ENCODE data around the gene ASZ1.

ASZ1 gene

DNA sequence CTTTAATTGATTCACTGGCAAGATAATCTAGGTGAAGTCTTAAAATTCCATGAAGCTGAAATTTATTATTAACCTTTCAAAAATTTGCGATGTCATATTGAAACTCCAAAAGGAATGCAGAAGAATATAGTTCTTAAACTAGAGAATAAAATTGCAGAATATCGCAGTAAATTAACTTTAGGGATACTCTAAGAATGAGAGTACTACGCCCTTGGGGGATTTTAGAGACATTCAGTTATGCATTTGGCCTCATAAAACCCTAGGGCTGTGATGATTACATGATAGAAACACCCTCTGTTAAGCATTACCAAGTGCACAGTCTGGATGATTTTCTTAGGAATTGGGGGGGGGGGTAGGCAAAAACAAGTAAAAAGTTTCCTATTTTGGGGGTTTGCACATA is 108.1 kb downstream of the ASZ1 start:
- Mint-ChIP-seq H3K27ac (no peak overlapping the region), H3K36me3 (ENCODE audit: low read depth) (no peaks in the 10 kb centered on the region), H3K4me1 (peaks cover 17% of the 10 kb centered on the region)

GRCh38 chr7:117313582-117313981 is 113.7 kb downstream of the ASZ1 start:
- H3K4me1 Mint-ChIP-seq: no peaks in the 10 kb centered on the region
- H3K4me3 Mint-ChIP-seq: no peak overlapping the region
- no peaks in the 10 kb centered on the region for H3K36me3 Mint-ChIP-seq (ENCODE audit: low read depth)
- no peak for TF ChIP-seq CTCF (IDR thresholded peaks at IDR 0.05)
- DNase-seq: no peak
- H3K27me3 Mint-ChIP-seq (ENCODE audit: low read depth, poor library complexity): peaks cover 8% of the 10 kb centered on the region
- no peak overlapping the region for H3K27ac Mint-ChIP-seq
- H3K9me3 Mint-ChIP-seq: no peaks in the 10 kb centered on the region

More for the DNA sequence above, 108.1 kb downstream of the ASZ1 start:
- DNase-seq: no peak
- TF ChIP-seq CTCF (IDR thresholded peaks at IDR 0.05): no peak
- peaks cover 63% of the 10 kb centered on the region for H3K27me3 Mint-ChIP-seq (ENCODE audit: low read depth, poor library complexity)
- H3K9me3 Mint-ChIP-seq: no peaks in the 10 kb centered on the region
- H3K4me3 Mint-ChIP-seq: no peak overlapping the region
